ENCODE data around the gene FOXC1. TPM values are rescaled to one million over a fixed set of nuclear protein-coding genes. Genes with fewer than 3 reads are reported as not detected.

The FOXC1 gene
- total and polyA plus RNA-seq, 9 of the 15 experiments (the other 6 are each of a cell fraction or from before 2014, with no cell fraction given) = not detected

- TF ChIP-seq REST (IDR thresholded peaks at IDR 0.05; ENCODE audit: borderline replicate concordance) (no peak), REST (CRISPR knock-in tag; IDR thresholded peaks at IDR 0.05; ENCODE audit: low read depth) (no peak), ZNF551 (CRISPR knock-in tag; IDR thresholded peaks at IDR 0.05) (no peak), GTF2B (IDR thresholded peaks at IDR 0.05; ENCODE audit: extremely low read depth, insufficient read length) (no peak)
Observed at GRCh38 chr6:1593958-1594314, 15.8 kb upstream of the FOXC1 start (continued).

Data from K562 (cell line).